ENCODE measurements around the gene SFRP2.

The SFRP2 gene

DNA sequence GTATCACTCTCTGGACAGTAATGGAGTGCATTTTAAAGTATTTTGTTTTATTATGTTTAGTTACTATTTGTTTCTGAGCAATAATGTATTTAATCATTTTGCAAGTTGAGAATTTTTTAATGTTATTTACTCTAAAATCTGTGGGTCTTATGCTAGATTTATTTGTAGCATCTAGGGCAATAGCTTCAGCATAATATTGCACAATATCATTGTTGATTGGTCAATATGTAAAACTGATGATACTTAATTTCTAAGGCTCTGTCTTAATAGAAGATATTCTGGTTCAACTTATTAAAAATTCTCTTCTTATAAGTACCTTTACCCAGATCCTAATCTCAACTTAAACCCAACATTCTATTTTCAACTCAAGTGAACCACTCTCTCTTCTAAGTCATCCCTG, 11.5 kb downstream of the SFRP2 start:
- H3K4me3 ChIP-seq (ENCODE audit: low read depth, low read length), result no peak overlapping the region
- DNase-seq (ENCODE audit: low read depth), result no peak
- TF ChIP-seq, protein P1, sequence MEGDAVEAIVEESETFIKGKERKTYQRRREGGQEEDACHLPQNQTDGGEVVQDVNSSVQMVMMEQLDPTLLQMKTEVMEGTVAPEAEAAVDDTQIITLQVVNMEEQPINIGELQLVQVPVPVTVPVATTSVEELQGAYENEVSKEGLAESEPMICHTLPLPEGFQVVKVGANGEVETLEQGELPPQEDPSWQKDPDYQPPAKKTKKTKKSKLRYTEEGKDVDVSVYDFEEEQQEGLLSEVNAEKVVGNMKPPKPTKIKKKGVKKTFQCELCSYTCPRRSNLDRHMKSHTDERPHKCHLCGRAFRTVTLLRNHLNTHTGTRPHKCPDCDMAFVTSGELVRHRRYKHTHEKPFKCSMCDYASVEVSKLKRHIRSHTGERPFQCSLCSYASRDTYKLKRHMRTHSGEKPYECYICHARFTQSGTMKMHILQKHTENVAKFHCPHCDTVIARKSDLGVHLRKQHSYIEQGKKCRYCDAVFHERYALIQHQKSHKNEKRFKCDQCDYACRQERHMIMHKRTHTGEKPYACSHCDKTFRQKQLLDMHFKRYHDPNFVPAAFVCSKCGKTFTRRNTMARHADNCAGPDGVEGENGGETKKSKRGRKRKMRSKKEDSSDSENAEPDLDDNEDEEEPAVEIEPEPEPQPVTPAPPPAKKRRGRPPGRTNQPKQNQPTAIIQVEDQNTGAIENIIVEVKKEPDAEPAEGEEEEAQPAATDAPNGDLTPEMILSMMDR (IDR thresholded peaks at IDR 0.05; ENCODE audit: control insufficient read depth, extremely low read depth, insufficient read depth), result no peak

DNA sequence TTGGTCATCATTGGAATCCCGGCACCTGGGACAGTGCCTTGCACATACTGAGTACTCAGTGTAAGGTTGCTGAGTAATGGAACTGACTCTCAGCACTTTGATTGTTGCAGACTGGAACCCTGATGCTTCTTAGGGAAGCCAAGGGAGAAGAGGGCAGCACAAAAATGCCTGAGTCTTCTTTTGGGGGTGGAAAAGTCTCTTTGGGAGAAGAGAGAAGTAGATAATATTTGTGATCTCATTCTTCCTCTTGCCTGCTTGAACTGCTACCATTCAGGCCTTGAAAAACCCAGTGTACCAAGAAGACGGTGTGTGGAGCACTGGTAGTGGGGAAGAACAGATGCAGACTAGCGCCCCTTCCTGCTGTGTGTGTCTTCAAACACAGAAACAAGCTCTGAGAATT, 12.3 kb downstream of the SFRP2 start:
- TF ChIP-seq, protein P1 (IDR thresholded peaks at IDR 0.05; ENCODE audit: control insufficient read depth, extremely low read depth, insufficient read depth), result no peak
- H3K4me3 ChIP-seq (ENCODE audit: low read depth, low read length), result no peak overlapping the region
- DNase-seq (ENCODE audit: low read depth), result no peak

DNA sequence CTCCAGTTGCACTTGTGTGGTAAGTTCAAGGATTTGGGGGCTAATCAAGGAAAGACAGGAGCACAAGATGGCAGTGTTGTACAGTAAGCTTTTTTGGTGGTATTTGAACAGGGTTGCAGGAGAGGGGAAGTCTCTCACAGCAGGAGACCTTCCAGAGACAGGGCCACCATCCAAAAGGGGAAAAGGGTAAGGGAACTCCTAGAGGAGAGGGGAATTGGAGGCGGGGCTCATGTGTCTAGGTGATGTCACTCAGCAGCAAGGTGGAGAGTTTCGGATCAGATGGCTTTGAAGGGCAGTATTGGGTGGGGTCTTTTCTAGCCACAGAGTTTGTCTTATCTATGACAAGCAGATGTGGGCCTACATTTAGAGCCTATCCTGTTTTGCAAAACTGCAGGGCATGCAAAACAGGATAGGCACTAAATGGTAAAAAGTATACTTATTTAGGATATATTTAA, 15.6 kb downstream of the SFRP2 start:
- TF ChIP-seq, protein P1 (IDR thresholded peaks at IDR 0.05; ENCODE audit: control insufficient read depth, extremely low read depth, insufficient read depth), result 0 out of 2 replicates have a peak, but pooled peaks have one; percentile 11
- DNase-seq (ENCODE audit: low read depth), result no peak

DNA sequence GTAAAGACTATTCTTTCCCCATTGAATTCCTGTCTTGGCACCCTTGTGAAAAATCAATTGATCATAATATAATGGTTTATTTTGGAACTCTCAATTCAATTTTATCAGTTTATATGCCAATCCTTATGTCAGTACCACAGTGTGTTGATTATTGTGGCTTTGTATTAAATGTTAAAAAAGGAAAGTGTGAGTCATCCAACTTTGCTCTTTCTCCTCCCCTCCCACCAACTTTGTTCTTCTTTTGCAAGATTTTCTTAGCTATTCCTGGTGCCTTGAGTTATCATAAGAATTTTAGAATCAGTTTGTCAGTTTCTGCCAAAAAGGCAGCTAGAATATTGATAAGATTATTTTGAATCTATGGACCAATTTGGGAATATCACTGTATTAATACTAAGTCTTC, 17.8 kb downstream of the SFRP2 start:
- no peak for DNase-seq (ENCODE audit: low read depth)
- H3K4me3 ChIP-seq (ENCODE audit: low read depth, low read length), result no peak overlapping the region
- TF ChIP-seq, protein P1 (IDR thresholded peaks at IDR 0.05; ENCODE audit: control insufficient read depth, extremely low read depth, insufficient read depth), result no peak

More for the DNA sequence above, 15.6 kb downstream of the SFRP2 start:
- H3K4me3 ChIP-seq (ENCODE audit: low read depth, low read length), result no peak overlapping the region

DNA sequence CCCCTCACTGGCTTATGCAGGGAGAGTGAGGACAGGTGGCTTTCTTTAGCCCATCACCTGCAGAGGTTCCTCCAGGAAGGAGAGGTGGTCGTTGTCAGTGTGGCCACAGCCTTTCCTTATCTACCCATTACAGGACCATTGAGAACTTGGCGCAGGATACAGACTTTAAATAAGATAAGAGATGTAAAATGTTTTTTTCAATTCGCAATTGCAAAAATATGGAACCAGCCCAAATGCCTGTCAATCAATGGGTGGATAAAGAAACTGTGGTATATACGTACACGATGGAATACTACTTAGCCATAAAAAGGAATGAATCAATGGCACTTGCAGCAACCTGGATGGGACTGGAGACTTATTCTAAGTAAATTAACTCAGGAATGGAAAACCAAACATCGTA, 22.1 kb downstream of the SFRP2 start:
- no peak for DNase-seq (ENCODE audit: low read depth)
- H3K4me3 ChIP-seq (ENCODE audit: low read depth, low read length), result no peak overlapping the region
- TF ChIP-seq, protein P1 (IDR thresholded peaks at IDR 0.05; ENCODE audit: control insufficient read depth, extremely low read depth, insufficient read depth), result no peak

DNA sequence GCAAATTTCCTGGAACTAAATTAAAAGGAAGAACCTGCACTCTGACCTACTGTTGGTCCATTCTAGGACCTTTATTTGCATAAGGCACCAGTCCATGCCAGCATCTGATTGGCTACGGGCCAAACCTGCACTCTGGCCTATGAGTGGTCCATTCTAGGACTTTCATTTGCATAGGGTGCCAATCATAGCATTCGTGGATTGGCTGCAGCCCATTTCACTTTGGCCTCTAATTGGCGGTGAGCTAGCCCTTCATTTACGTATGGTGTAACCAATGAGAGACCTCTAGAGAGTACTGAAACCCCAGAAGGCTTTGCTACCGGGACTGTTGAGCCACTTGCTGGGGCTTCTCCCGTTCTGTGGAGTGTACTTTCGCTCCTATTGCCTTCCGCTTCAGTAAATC, 23.0 kb downstream of the SFRP2 start:
- no peak overlapping the region for H3K4me3 ChIP-seq (ENCODE audit: low read depth, low read length)
- no peak for DNase-seq (ENCODE audit: low read depth)
- TF ChIP-seq, protein P1 (IDR thresholded peaks at IDR 0.05; ENCODE audit: control insufficient read depth, extremely low read depth, insufficient read depth), result no peak

DNA sequence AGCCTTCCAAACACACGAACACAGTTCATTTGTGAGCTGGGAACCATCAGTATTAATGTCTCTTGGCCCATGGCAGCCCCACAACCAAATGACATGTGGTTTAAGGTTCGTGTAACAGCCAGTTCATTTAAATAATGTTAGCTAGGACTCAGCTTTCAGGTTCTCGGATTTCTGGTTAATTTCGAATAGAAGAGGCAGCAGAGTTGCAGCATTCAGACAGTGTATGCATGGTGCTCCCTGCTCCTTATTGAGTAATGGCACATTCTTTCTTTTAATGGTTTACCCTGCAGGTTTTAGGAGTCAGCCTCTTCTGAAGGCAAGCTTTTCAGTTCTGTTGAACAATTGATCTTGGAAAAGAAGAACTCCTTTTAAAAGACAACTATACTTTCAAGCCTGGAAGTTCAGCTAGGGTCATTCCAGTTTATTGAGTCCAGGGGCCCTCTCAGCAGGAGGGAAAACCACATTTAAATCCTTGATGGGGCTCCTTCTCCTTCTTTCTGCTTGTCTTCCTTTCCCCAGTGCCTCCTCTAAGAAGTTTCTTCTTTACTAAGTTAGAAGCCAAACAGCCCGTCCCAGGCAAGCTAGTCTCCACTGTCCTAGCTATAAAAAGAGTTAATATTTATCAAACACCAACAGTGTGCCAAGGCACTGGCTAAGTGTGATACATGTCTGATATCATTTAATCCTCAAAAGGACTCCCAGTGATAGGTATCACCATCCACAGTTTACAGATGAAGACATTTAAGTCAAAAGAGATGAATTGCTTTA, 24.1 kb downstream of the SFRP2 start:
- TF ChIP-seq, protein P1 (IDR thresholded peaks at IDR 0.05; ENCODE audit: control insufficient read depth, extremely low read depth, insufficient read depth), result no peak
- no peak for DNase-seq (ENCODE audit: low read depth)
- no peak overlapping the region for H3K4me3 ChIP-seq (ENCODE audit: low read depth, low read length)
